Smooth muscle cell of trachea (primary cell): ENCODE measurements around the gene RPLP1. TPM values are rescaled to one million over a fixed set of nuclear protein-coding genes. Genes with fewer than 3 reads are reported as not detected.

ENCODE experiments used
- total RNA-seq: library from RNA; depleted of rRNA; stranded (reverse); fragments of >200 nt; gene quantifications from 2 replicates; pipeline ENCODE4 v1.2.1, GENCODE V29; 2014

Gene RPLP1
- total RNA-seq, result 68.3 and 68.7 TPM in 2 replicates

DNA sequence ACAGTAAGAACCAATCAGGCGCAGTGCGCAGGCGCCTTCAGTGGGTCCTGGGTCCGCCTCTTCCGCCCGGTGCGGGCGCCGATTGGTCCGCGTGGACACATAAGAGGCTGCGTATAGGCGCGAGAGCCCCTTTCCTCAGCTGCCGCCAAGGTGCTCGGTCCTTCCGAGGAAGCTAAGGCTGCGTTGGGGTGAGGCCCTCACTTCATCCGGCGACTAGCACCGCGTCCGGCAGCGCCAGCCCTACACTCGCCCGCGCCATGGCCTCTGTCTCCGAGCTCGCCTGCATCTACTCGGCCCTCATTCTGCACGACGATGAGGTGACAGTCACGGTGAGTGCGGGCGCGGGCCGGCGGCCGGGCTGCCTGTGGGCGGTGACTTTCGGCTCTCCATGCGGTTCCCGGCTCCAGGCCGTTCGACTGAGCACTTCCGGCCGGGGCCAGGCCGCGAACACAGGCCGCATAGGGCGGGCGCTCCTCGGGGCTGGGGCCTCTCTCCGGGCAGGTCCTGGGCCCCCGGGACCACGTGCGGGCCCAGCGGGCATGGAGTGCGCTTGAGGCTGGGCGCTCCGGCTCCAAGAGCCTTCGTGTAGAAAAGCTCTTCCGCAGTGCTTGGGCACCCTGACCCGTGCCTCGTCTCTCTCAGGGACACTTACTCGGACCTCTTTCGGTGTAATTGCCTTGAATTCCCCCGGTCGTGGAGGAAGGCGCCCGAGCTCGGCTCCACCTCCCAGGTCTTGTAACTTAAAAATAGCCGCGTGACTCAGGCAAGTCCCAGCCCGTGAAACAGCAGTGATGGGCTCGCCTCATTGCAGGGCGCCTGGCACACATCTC is at the start of gene RPLP1:
Gene RPLP1, plus strand, starts transcription at position 127 of the 830 bp plus-strand sequence. Its CDS starts 131 bp downstream, at position 258.

DNA sequence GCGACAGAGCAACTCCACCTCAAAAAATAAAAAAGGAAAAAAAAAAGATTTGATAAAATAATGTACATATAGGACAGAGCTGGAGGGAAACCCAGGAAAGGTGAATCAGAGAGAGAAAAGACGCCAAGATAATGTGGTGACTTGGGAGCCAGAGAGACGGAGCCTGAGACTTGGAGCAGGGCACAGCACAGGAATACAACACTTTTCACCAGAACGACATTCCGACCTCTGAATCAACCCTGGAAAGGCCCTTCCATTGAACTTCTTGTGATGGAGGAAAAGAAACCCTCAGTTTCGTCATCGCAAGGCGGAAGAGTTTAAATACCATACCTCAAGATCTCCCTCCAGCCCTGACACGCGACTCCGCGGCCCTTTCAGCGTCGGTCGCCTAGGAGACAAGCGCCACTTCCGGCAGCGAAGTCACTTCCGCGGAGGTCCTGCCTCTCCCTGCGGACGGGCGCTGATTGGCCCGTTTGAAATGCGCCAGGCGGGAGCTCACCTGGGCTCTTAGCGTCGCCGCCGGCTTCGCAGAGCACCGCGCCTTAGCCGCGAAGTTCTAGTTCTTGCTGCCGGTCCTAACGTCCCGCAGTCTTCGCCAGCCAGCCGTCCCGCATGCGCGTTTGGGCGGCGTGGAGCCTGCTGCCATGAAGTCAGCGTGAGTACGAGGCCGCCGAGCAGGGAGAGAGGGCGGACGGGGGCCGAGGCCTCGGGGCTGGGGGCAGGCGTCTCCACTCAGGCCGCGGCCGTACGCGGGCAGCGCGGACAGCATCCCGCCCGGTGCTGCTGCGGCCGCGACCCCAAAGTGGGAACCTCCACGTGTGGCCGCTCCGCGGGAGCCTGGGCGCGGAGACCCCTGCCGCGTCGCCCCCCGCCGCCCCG is 38.6 kb upstream of the RPLP1 start, which contains the start of gene KIF23:
Gene KIF23, plus strand, starts transcription at position 528 of the 879 bp plus-strand sequence. Its CDS starts 117 bp downstream, at position 645.

Other genes starting within 250 kb of the RPLP1 start
- 5.8 and 7.9 TPM in 2 replicates for gene PAQR5, start 153.9 kb upstream of the RPLP1 start, total RNA-seq
- 5.1 and 46.4 TPM in 2 replicates for gene KIF23, start 38.5 kb upstream of the RPLP1 start, total RNA-seq